PFSK-1 (cell line): ENCODE results near the gene MRPL21.

ENCODE experiments used
- FOXP2 ChIP-seq: optimal IDR thresholded peaks from 2 replicates; pipeline ENCODE3; 2011; ENCODE audit warnings: borderline replicate concordance, control low read depth, inconsistent platforms; ENCODE audit not compliant: insufficient read depth; ENCODE audit errors: extremely low read length, extremely low read depth
- POLR2AphosphoS5 ChIP-seq: IDR thresholded peaks from 2 replicates; pipeline ENCODE4 v1.6.1; 2012; ENCODE audit warnings: low read depth, mild to moderate bottlenecking, control low read depth, low read length, moderate library complexity
- SIN3A ChIP-seq: IDR thresholded peaks from 2 replicates; pipeline ENCODE4 v1.6.1; 2012; ENCODE audit warnings: mild to moderate bottlenecking, low read length, moderate library complexity, borderline replicate concordance; ENCODE audit not compliant: insufficient read depth
- TAF1 ChIP-seq: IDR thresholded peaks from 2 replicates; pipeline ENCODE4 v1.6.1; 2012; ENCODE audit warnings: low read length, control low read depth, borderline replicate concordance; ENCODE audit not compliant: insufficient read depth
- TF ChIP-seq, protein P1 (sequence below), 2 experiments: IDR thresholded peaks; 2 replicates each; pipeline versions ENCODE4 v1.6.1 to v1.8.0; 2011 to 2012; ENCODE audit warnings: low read depth in 2 of 2, low read length in 2 of 2, control low read depth in 1 of 2, inconsistent platforms in 1 of 2, mild to moderate bottlenecking in 1 of 2, moderate library complexity in 1 of 2; ENCODE audit not compliant: insufficient read depth in 1 of 2

MRPL21 gene

DNA sequence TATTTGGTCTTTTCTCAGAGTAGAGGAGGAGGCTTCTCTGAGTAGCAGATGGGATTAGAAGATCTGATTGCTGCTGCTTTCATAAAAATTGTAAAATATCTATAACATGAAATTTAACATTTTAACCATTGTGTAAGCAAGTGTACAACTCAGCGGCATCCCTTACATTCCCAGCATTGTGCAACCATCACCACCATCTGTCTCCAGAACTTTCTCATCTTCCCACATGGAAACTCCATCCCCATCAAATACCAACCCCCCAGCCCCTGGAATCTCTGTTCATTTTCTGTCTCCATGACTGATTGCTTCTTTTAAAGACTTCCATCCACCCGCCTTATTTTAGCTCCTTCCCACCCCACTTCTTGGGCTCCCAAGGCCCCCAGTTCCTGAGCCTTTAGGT lies 44.9 kb upstream of the MRPL21 start:
- TF ChIP-seq POLR2AphosphoS5 (no peak), FOXP2 (no peak), TAF1 (no peak)

DNA sequence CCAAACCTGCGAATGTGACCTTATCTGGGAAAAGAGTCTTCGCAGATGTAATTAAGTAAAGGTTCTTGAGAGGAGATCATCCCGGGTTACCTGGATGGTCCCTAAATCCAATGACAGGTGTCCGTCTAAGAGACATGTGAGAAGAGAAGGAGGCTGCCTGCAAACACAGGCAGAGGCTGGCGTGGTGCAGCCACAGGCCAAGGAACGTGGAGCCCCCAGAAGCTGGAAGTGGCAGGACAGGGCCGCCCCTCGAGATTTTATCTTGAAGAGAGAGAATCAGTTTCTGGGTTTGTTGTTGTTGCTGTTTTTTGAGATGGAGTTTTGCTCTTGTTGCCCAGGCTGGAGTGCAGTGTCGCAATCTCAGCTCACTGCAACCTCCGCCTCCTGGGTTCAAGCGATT lies 43.5 kb upstream of the MRPL21 start:
- no peak for TF ChIP-seq FOXP2
- no peak for TF ChIP-seq TAF1
- no peak for TF ChIP-seq POLR2AphosphoS5
- TF ChIP-seq SIN3A, result no peak
- TF ChIP-seq, protein P1, sequence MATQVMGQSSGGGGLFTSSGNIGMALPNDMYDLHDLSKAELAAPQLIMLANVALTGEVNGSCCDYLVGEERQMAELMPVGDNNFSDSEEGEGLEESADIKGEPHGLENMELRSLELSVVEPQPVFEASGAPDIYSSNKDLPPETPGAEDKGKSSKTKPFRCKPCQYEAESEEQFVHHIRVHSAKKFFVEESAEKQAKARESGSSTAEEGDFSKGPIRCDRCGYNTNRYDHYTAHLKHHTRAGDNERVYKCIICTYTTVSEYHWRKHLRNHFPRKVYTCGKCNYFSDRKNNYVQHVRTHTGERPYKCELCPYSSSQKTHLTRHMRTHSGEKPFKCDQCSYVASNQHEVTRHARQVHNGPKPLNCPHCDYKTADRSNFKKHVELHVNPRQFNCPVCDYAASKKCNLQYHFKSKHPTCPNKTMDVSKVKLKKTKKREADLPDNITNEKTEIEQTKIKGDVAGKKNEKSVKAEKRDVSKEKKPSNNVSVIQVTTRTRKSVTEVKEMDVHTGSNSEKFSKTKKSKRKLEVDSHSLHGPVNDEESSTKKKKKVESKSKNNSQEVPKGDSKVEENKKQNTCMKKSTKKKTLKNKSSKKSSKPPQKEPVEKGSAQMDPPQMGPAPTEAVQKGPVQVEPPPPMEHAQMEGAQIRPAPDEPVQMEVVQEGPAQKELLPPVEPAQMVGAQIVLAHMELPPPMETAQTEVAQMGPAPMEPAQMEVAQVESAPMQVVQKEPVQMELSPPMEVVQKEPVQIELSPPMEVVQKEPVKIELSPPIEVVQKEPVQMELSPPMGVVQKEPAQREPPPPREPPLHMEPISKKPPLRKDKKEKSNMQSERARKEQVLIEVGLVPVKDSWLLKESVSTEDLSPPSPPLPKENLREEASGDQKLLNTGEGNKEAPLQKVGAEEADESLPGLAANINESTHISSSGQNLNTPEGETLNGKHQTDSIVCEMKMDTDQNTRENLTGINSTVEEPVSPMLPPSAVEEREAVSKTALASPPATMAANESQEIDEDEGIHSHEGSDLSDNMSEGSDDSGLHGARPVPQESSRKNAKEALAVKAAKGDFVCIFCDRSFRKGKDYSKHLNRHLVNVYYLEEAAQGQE (IDR thresholded peaks at IDR 0.05; ENCODE audit: insufficient read depth in 1 of 2, low read depth in 2 of 2, low read length in 2 of 2), result no peak

DNA sequence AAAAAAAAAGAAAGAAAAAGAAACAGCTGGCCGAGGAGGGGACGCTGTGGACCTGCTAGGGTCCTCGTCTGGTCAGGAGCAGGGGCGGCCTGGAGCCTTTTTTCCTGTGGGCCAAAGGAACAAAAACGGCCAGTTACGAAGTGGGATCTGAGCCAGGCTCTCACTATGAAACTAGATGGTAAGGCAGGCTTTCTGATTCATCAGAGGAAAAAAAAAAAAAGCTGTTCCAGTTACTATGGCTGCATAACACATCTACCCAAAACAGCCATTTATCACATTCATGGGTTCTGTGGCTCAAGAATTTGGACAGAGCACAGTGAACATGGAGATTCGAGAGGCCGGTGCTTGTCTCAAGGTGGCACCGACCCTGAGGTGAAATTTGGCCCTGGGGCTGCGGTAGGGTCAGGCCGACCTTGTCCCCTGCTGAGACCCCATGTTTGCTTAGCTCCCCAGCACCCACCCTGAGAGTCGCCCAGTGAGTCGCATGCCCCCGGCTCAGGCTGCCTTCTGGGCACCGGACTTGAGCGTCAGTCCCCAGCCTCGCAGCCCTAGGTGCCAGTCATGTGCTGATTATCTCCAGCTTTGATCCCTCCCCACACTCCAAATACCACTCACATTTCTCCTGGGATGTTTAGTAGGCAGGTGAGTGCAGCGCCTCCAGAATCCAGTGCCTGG lies 42.9 kb upstream of the MRPL21 start:
- TF ChIP-seq TAF1 (no peak), POLR2AphosphoS5 (no peak), SIN3A (no peak), FOXP2 (no peak)
- TF ChIP-seq, protein P1 (IDR thresholded peaks at IDR 0.05; ENCODE audit: insufficient read depth in 1 of 2, low read depth in 2 of 2, low read length in 2 of 2), result no peak

DNA sequence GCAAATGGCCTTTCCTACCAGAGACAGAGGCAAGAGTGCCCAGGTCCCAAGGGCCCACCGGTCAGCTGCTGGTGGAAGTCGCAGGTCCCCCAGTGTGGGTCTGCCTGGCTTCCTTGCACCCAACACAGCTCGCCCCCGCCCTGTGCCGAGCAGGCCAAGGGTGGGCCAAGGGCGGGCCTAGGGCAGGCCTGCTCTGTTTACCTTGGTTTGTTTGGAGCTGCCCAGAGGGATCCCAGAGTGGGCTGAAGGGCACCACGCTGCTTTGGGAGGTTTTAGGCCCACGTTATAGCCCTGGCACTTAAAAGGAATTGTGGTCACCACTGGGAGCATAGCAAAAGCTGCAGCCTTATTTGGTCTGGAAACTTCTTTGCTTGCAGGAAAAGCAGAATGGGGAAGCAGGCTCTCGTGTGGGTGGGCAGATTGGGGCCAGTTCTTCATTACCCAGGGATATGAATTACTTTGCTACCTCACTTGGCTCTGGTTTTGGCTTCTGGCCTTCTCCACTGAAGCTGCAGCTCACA lies 39.2 kb upstream of the MRPL21 start:
- TF ChIP-seq TAF1 (no peak), POLR2AphosphoS5 (no peak), SIN3A (no peak), FOXP2 (no peak)
- TF ChIP-seq, protein P1 (IDR thresholded peaks at IDR 0.05; ENCODE audit: insufficient read depth in 1 of 2, low read depth in 2 of 2, low read length in 2 of 2), result no peak

DNA sequence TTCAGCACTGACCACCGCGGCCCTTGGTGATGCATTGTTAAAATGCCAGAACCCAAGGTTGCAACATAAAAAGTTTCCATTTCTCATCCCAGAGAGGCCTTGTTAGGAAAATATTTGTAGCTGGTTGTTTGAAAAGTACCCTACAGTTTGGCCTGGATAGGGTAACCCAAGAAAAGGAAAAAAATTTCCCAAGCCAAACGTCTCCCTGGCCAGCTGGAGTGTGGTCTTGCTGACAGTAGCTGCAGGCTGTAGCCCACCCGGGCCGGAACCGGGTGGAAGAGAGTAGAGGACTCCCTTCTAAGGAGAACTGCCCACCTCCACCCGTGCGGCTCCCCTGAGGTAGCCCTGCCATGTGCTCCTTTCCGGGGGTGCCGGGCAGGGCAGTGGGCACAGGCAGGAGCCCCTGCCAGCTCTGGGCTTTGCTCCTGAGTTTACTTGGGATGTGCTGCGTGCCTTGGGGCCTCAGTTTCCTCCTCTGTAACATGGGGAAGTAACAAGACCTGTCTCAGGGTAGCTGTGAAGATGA lies 38.5 kb upstream of the MRPL21 start:
- TF ChIP-seq SIN3A (no peak), TAF1 (no peak), FOXP2 (no peak), POLR2AphosphoS5 (no peak)
- TF ChIP-seq, protein P1 (IDR thresholded peaks at IDR 0.05; ENCODE audit: insufficient read depth in 1 of 2, low read depth in 2 of 2, low read length in 2 of 2), result no peak
